Astrocyte (in vitro differentiated cells and primary cell): ENCODE results near the gene SYNE1.

Experiments
- CTCF ChIP-seq: IDR thresholded peaks from 2 replicates; pipeline ENCODE4 v1.5.1; 2011; ENCODE audit warnings: low read depth, mild to moderate bottlenecking, inconsistent platforms, low read length, moderate library complexity; ENCODE audit not compliant: insufficient read depth
- EZH2 ChIP-seq: IDR thresholded peaks from 2 replicates; pipeline ENCODE4 v1.6.1; 2012; ENCODE audit warnings: mild to moderate bottlenecking, low read length, inconsistent platforms; ENCODE audit not compliant: insufficient read depth

- TF ChIP-seq CTCF (no peak), EZH2 (no peak)
Observed at GRCh38 chr6:152164957-152165356, 472.2 kb downstream of the SYNE1 start.
